HEK293 (cell line): ENCODE data around the gene MYT1.

Source experiments
- MYNN ChIP-seq: fragments of 450-650 bp; formaldehyde crosslinking; IDR thresholded peaks from 2 replicates; pipeline ENCODE4 v1.5.1; 2016; ENCODE audit warnings: missing biosample characterization, missing genetic modification characterization, borderline replicate concordance
- ZNF214 ChIP-seq: fragments of 450-650 bp; formaldehyde crosslinking; IDR thresholded peaks from 2 replicates; pipeline ENCODE4 v1.5.1; 2017; ENCODE audit warnings: missing biosample characterization, mild to moderate bottlenecking, missing genetic modification characterization, borderline replicate concordance
- TF ChIP-seq, protein P1 (sequence below): fragments of 450-650 bp; formaldehyde crosslinking; IDR thresholded peaks from 2 replicates; pipeline ENCODE4 v1.5.1; 2016; ENCODE audit warnings: missing biosample characterization, missing genetic modification characterization
- TF ChIP-seq, protein P2 (sequence below): fragments of 450-650 bp; formaldehyde crosslinking; IDR thresholded peaks from 2 replicates; pipeline ENCODE4 v1.5.1; 2016; ENCODE audit warnings: missing biosample characterization, missing genetic modification characterization

DNA sequence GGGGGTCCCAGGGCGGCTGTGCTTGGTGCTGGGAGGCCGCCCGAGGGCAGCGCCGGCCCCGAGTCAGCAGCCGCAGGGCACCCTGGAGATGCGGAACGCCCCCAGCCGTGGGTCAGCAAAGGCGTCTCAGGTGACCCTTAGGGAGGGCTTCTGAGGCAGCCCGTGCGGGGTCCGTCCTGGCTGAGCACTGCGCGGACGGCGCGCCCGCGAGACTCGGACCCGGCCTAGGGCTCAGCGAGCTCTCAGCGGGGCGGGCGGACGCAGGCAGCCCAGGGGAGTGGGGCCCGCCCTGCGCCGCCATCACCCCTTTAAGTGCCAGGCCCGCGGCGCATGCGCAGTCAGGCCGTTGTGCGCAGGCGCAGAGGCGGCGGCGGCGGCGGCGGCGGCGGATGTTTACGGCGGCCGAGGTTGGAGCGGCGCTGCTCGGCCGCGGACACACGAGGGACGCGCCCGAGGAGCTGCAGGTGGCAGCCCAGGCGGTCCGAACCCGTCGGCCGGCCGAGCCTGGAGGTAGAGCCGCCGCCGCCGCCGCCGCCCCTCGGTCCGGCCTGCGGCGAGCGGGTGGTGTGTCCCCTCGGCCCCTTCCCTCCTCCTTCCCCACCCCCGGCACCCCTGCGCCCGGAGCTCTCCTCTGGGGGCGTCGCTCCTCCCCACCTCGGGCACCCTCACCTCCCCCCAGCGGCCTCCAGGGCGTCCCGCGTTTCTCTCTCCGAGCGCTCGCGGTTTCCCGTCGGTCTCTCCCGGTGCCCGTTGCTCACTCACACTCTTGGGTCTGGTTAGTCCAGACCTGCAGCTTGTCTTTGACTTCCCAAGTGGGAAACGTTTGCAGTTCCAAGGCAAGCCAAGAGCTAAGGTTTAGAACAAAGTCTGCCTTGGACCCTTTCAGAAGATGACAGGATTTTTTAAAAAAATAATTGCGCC lies 91.4 kb downstream of the MYT1 start, which contains the start of gene PCMTD2:
- TF ChIP-seq, protein P1, sequence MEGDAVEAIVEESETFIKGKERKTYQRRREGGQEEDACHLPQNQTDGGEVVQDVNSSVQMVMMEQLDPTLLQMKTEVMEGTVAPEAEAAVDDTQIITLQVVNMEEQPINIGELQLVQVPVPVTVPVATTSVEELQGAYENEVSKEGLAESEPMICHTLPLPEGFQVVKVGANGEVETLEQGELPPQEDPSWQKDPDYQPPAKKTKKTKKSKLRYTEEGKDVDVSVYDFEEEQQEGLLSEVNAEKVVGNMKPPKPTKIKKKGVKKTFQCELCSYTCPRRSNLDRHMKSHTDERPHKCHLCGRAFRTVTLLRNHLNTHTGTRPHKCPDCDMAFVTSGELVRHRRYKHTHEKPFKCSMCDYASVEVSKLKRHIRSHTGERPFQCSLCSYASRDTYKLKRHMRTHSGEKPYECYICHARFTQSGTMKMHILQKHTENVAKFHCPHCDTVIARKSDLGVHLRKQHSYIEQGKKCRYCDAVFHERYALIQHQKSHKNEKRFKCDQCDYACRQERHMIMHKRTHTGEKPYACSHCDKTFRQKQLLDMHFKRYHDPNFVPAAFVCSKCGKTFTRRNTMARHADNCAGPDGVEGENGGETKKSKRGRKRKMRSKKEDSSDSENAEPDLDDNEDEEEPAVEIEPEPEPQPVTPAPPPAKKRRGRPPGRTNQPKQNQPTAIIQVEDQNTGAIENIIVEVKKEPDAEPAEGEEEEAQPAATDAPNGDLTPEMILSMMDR, result peak; percentile 60
- TF ChIP-seq, protein P2, sequence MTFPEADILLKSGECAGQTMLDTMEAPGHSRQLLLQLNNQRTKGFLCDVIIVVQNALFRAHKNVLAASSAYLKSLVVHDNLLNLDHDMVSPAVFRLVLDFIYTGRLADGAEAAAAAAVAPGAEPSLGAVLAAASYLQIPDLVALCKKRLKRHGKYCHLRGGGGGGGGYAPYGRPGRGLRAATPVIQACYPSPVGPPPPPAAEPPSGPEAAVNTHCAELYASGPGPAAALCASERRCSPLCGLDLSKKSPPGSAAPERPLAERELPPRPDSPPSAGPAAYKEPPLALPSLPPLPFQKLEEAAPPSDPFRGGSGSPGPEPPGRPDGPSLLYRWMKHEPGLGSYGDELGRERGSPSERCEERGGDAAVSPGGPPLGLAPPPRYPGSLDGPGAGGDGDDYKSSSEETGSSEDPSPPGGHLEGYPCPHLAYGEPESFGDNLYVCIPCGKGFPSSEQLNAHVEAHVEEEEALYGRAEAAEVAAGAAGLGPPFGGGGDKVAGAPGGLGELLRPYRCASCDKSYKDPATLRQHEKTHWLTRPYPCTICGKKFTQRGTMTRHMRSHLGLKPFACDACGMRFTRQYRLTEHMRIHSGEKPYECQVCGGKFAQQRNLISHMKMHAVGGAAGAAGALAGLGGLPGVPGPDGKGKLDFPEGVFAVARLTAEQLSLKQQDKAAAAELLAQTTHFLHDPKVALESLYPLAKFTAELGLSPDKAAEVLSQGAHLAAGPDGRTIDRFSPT (tag by site-specific recombination), result peak; percentile 48; the same call in 1 of the 2 replicates
- TF ChIP-seq ZNF214 (tag by site-specific recombination), result no peak
- TF ChIP-seq MYNN (tag by site-specific recombination), result no peak
